ENCODE results near the gene GPR141.

GPR141 gene

GRCh38 chr7:37729181-37729580 is 45.6 kb downstream of the GPR141 start:
- DNase-seq (ENCODE audit: low read depth) = no peak
- no peak overlapping the region for H3K4me3 ChIP-seq (ENCODE audit: low read length)
- TF ChIP-seq CTCF (IDR thresholded peaks at IDR 0.05; ENCODE audit: insufficient read depth, low read depth, low read length, missing control alignments) = no peak

GRCh38 chr7:37730501-37730900 is 46.9 kb downstream of the GPR141 start:
- DNase-seq (ENCODE audit: low read depth) = no peak
- no peak overlapping the region for H3K4me3 ChIP-seq (ENCODE audit: low read length)
- no peak for TF ChIP-seq CTCF (IDR thresholded peaks at IDR 0.05; ENCODE audit: insufficient read depth, low read depth, low read length, missing control alignments)

- peak; percentile 88 for TF ChIP-seq CTCF (IDR thresholded peaks at IDR 0.05; ENCODE audit: insufficient read depth, low read depth, low read length, missing control alignments)
- DNase-seq (ENCODE audit: low read depth) = peak; percentile 86
- H3K4me3 ChIP-seq (ENCODE audit: low read length) = no peak overlapping the region
Observed at GRCh38 chr7:37732253-37732652, 48.7 kb downstream of the GPR141 start.

- DNase-seq (ENCODE audit: low read depth) = peak; percentile 82
- no peak overlapping the region for H3K4me3 ChIP-seq (ENCODE audit: low read length)
- no peak for TF ChIP-seq CTCF (IDR thresholded peaks at IDR 0.05; ENCODE audit: insufficient read depth, low read depth, low read length, missing control alignments)
Observed at GRCh38 chr7:37732888-37733287, 49.3 kb downstream of the GPR141 start.

- no peak for DNase-seq (ENCODE audit: low read depth)
- no peak overlapping the region for H3K4me3 ChIP-seq (ENCODE audit: low read length)
- TF ChIP-seq CTCF (IDR thresholded peaks at IDR 0.05; ENCODE audit: insufficient read depth, low read depth, low read length, missing control alignments) = no peak
Observed at GRCh38 chr7:37735196-37735595, 51.6 kb downstream of the GPR141 start.

- no peak overlapping the region for H3K4me3 ChIP-seq (ENCODE audit: low read length)
- DNase-seq (ENCODE audit: low read depth) = no peak
- TF ChIP-seq CTCF (IDR thresholded peaks at IDR 0.05; ENCODE audit: insufficient read depth, low read depth, low read length, missing control alignments) = no peak
Observed at GRCh38 chr7:37738321-37738720, 54.8 kb downstream of the GPR141 start.

GRCh38 chr7:37740398-37740797 is 56.8 kb downstream of the GPR141 start:
- no peak for TF ChIP-seq CTCF (IDR thresholded peaks at IDR 0.05; ENCODE audit: insufficient read depth, low read depth, low read length, missing control alignments)
- H3K4me3 ChIP-seq (ENCODE audit: low read length) = no peak overlapping the region
- DNase-seq (ENCODE audit: low read depth) = no peak
